ENCODE measurements around the gene CYB5RL.

Gene CYB5RL

GRCh38 chr1:54224233-54224632 lies 24.4 kb upstream of the CYB5RL start:
- no peak overlapping the region for H2AFZ ChIP-seq (ENCODE audit: low read length)
- H3K4me3 ChIP-seq (ENCODE audit: low read length, poor library complexity, severe bottlenecking), result no peak overlapping the region
- H4K20me1 ChIP-seq (ENCODE audit: insufficient read depth, low read length, poor library complexity, severe bottlenecking), result no peaks in the 10 kb centered on the region
- H3K9me2 ChIP-seq (replicated peaks; ENCODE audit: low read depth, low read length), result no peaks in the 10 kb centered on the region
- no peaks in the 10 kb centered on the region for H3F3A ChIP-seq (ENCODE audit: low read depth)
- H3K9me3 ChIP-seq (ENCODE audit: insufficient read depth, low read depth, low read length), result no peaks in the 10 kb centered on the region
- TF ChIP-seq EZH2phosphoT487 (IDR thresholded peaks at IDR 0.05; ENCODE audit: borderline replicate concordance), result no peak
- TF ChIP-seq, protein P1, sequence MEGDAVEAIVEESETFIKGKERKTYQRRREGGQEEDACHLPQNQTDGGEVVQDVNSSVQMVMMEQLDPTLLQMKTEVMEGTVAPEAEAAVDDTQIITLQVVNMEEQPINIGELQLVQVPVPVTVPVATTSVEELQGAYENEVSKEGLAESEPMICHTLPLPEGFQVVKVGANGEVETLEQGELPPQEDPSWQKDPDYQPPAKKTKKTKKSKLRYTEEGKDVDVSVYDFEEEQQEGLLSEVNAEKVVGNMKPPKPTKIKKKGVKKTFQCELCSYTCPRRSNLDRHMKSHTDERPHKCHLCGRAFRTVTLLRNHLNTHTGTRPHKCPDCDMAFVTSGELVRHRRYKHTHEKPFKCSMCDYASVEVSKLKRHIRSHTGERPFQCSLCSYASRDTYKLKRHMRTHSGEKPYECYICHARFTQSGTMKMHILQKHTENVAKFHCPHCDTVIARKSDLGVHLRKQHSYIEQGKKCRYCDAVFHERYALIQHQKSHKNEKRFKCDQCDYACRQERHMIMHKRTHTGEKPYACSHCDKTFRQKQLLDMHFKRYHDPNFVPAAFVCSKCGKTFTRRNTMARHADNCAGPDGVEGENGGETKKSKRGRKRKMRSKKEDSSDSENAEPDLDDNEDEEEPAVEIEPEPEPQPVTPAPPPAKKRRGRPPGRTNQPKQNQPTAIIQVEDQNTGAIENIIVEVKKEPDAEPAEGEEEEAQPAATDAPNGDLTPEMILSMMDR (conservative IDR thresholded peaks at IDR 0.05; ENCODE audit: low read length), result no peak
- peaks cover 39% of the 10 kb centered on the region; the same call in 1 of the 2 replicates for H3K36me3 ChIP-seq (ENCODE audit: insufficient read depth, low read length)
- H3K79me2 ChIP-seq (ENCODE audit: insufficient read depth, low read length), result no peaks in the 10 kb centered on the region
- H3K27me3 ChIP-seq (ENCODE audit: insufficient read depth, low read length, poor library complexity, severe bottlenecking), result no peaks in the 10 kb centered on the region
- no peak overlapping the region for H3K4me2 ChIP-seq (ENCODE audit: low read depth, low read length, poor library complexity, severe bottlenecking)
- H3K4me1 ChIP-seq (ENCODE audit: insufficient read depth, low read length, poor library complexity, severe bottlenecking), result no peaks in the 10 kb centered on the region
- no peak overlapping the region for H3K9ac ChIP-seq (ENCODE audit: low read depth, low read length, poor library complexity, severe bottlenecking)

- H2AFZ ChIP-seq (ENCODE audit: low read length), result no peak overlapping the region
These were observed 23.8 kb upstream of the CYB5RL start for GRCh38 chr1:54223441-54224202.

DNA sequence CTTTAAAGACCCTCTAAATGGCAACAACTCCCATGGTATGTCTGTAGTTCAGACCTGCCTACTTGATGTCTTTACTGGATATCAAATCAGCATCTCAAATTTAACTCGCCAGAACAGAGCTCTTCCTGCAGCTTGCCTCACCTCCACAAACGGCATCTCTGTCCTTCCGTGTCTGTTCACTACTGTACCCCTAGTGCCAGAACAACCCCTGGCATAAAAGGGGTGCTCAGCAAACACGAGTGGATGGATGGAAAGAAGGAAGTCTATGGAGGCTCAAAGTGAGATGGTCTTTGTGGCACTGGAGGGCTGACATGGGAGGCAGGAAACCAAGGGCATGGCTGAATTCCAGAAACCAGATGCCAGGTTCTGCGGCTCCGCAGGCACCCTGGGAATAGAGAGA lies 22.9 kb upstream of the CYB5RL start:
- Histone ChIP-seq H3K79me2 (ENCODE audit: insufficient read depth, low read length) (no peaks in the 10 kb centered on the region), H2AFZ (ENCODE audit: low read length) (no peak overlapping the region), H3K9me2 (replicated peaks; ENCODE audit: low read depth, low read length) (no peaks in the 10 kb centered on the region), H4K20me1 (ENCODE audit: insufficient read depth, low read length, poor library complexity, severe bottlenecking) (no peaks in the 10 kb centered on the region), H3K9ac (ENCODE audit: low read depth, low read length, poor library complexity, severe bottlenecking) (no peak overlapping the region), H3K27me3 (ENCODE audit: insufficient read depth, low read length, poor library complexity, severe bottlenecking) (no peaks in the 10 kb centered on the region), H3F3A (ENCODE audit: low read depth) (no peaks in the 10 kb centered on the region), H3K9me3 (ENCODE audit: insufficient read depth, low read depth, low read length) (no peaks in the 10 kb centered on the region), H3K4me2 (ENCODE audit: low read depth, low read length, poor library complexity, severe bottlenecking) (no peak overlapping the region), H3K4me3 (ENCODE audit: low read length, poor library complexity, severe bottlenecking) (no peak overlapping the region), H3K36me3 (ENCODE audit: insufficient read depth, low read length) (peaks cover 52% of the 10 kb centered on the region; the same call in 1 of the 2 replicates), H3K4me1 (ENCODE audit: insufficient read depth, low read length, poor library complexity, severe bottlenecking) (no peaks in the 10 kb centered on the region)
- TF ChIP-seq, protein P1 (conservative IDR thresholded peaks at IDR 0.05; ENCODE audit: low read length), result no peak
- no peak for TF ChIP-seq EZH2phosphoT487 (IDR thresholded peaks at IDR 0.05; ENCODE audit: borderline replicate concordance)

More at GRCh38 chr1:54223441-54224202, 23.8 kb upstream of the CYB5RL start:
- H3K27me3 ChIP-seq (ENCODE audit: insufficient read depth, low read length, poor library complexity, severe bottlenecking), result no peaks in the 10 kb centered on the region
- H3F3A ChIP-seq (ENCODE audit: low read depth), result no peaks in the 10 kb centered on the region
- H3K9me3 ChIP-seq (ENCODE audit: insufficient read depth, low read depth, low read length), result no peaks in the 10 kb centered on the region
- H3K9ac ChIP-seq (ENCODE audit: low read depth, low read length, poor library complexity, severe bottlenecking), result no peak overlapping the region
- H3K4me2 ChIP-seq (ENCODE audit: low read depth, low read length, poor library complexity, severe bottlenecking), result no peak overlapping the region
- no peaks in the 10 kb centered on the region for H4K20me1 ChIP-seq (ENCODE audit: insufficient read depth, low read length, poor library complexity, severe bottlenecking)
- no peaks in the 10 kb centered on the region for H3K4me1 ChIP-seq (ENCODE audit: insufficient read depth, low read length, poor library complexity, severe bottlenecking)
- peaks cover 44% of the 10 kb centered on the region; the same call in 1 of the 2 replicates for H3K36me3 ChIP-seq (ENCODE audit: insufficient read depth, low read length)
- TF ChIP-seq, protein P1 (conservative IDR thresholded peaks at IDR 0.05; ENCODE audit: low read length), result no peak
- TF ChIP-seq EZH2phosphoT487 (IDR thresholded peaks at IDR 0.05; ENCODE audit: borderline replicate concordance), result no peak
- H3K79me2 ChIP-seq (ENCODE audit: insufficient read depth, low read length), result no peaks in the 10 kb centered on the region
- no peak overlapping the region for H3K4me3 ChIP-seq (ENCODE audit: low read length, poor library complexity, severe bottlenecking)
- H3K9me2 ChIP-seq (replicated peaks; ENCODE audit: low read depth, low read length), result no peaks in the 10 kb centered on the region
